ENCODE results near the gene MITD1.

GRCh38 chr2:99217929-99218501, 37.2 kb upstream of the MITD1 start:
- no peak for TF ChIP-seq CTCF (conservative IDR thresholded peaks at IDR 0.05; ENCODE audit: low read depth, low read length)
- TF ChIP-seq EZH2 (IDR thresholded peaks at IDR 0.05; ENCODE audit: borderline replicate concordance, low read depth, low read length, poor library complexity, severe bottlenecking) = no peak
